Astrocyte (in vitro differentiated cells and primary cell): ENCODE measurements around the gene TEX52.

Experiments used
- CTCF ChIP-seq: IDR thresholded peaks from 2 replicates; pipeline ENCODE4 v1.5.1; 2011; ENCODE audit warnings: low read depth, mild to moderate bottlenecking, inconsistent platforms, low read length, moderate library complexity; ENCODE audit not compliant: insufficient read depth
- EZH2 ChIP-seq: IDR thresholded peaks from 2 replicates; pipeline ENCODE4 v1.6.1; 2012; ENCODE audit warnings: mild to moderate bottlenecking, low read length, inconsistent platforms; ENCODE audit not compliant: insufficient read depth

GRCh38 chr12:2836574-2836973 is 20.3 kb downstream of the TEX52 start:
- no peak for TF ChIP-seq CTCF
- no peak for TF ChIP-seq EZH2
